Measurements from ENCODE around the gene CYP20A1.
"Not testable (repeated sequence)": the region's sequence is repeated elsewhere in the genome, so short reads cannot be mapped to it uniquely, and the experiment has no call there.

CYP20A1 gene

GRCh38 chr2:203201426-203201825 lies 37.4 kb upstream of the CYP20A1 start:
- Histone ChIP-seq H3K27me3 (replicated peaks in 2 of 5; ENCODE audit: control insufficient read depth in 4 of 5, insufficient read depth in 5 of 5, low read length in 4 of 5) (no peaks in the 10 kb centered on the region), H3K4me3 (ENCODE audit: control insufficient read depth in 1 of 7, extremely low read depth in 1 of 7, insufficient read depth in 4 of 7, low read depth in 2 of 7, low read length in 6 of 7) (no peak overlapping the region), H3K4me1 (ENCODE audit: control extremely low read depth in 1 of 4, control insufficient read depth in 4 of 4, insufficient read depth in 4 of 4, low read length in 3 of 4) (no peaks in the 10 kb centered on the region), H3K9me3 (ENCODE audit: control extremely low read depth in 1 of 5, control insufficient read depth in 4 of 5, insufficient read depth in 2 of 5, low read depth in 1 of 5, low read length in 4 of 5) (no peaks in the 10 kb centered on the region), H3K36me3 (ENCODE audit: control insufficient read depth in 4 of 4, insufficient read depth in 4 of 4, low read length in 3 of 4) (peaks cover 0 to 2% (median 0%) of the 10 kb centered on the region in 4 experiments), H3K27ac (ENCODE audit: insufficient read depth in 1 of 2, low read depth in 1 of 2, low read length in 2 of 2, poor library complexity in 1 of 2, severe bottlenecking in 2 of 2) (no peak overlapping the region)
- CTCF ChIA-PET = interaction anchor here (0.9 kb wide), 1 partner anchor 24 kb away, joined by 3 read pairs; no protein-coding TSS in a partner anchor
- POLR2A ChIA-PET = no interaction called here
- DNase-seq = no peak
- WGBS (ENCODE audit: insufficient coverage) = no CpG with 5 or more reads among the region's 5 CpGs

- WGBS (ENCODE audit: insufficient coverage) = no CpG with 5 or more reads among the region's 1 CpG
- Histone ChIP-seq H3K4me3 (ENCODE audit: control insufficient read depth in 1 of 7, extremely low read depth in 1 of 7, insufficient read depth in 4 of 7, low read depth in 2 of 7, low read length in 6 of 7) (no peak overlapping the region), H3K27ac (ENCODE audit: insufficient read depth in 1 of 2, low read depth in 1 of 2, low read length in 2 of 2, poor library complexity in 1 of 2, severe bottlenecking in 2 of 2) (no peak overlapping the region), H3K27me3 (replicated peaks in 2 of 5; ENCODE audit: control insufficient read depth in 4 of 5, insufficient read depth in 5 of 5, low read length in 4 of 5) (no peaks in the 10 kb centered on the region), H3K4me1 (ENCODE audit: control extremely low read depth in 1 of 4, control insufficient read depth in 4 of 4, insufficient read depth in 4 of 4, low read length in 3 of 4) (no peaks in the 10 kb centered on the region), H3K9me3 (ENCODE audit: control extremely low read depth in 1 of 5, control insufficient read depth in 4 of 5, insufficient read depth in 2 of 5, low read depth in 1 of 5, low read length in 4 of 5) (no peaks in the 10 kb centered on the region), H3K36me3 (ENCODE audit: control insufficient read depth in 4 of 4, insufficient read depth in 4 of 4, low read length in 3 of 4) (peaks cover 0 to 2% (median 0%) of the 10 kb centered on the region in 4 experiments)
- DNase-seq = no peak
- ChIA-PET POLR2A (no interaction called here), CTCF (interaction anchor here (0.9 kb wide), 1 partner anchor 17 kb away, joined by 3 read pairs; no protein-coding TSS in a partner anchor)
Measured at GRCh38 chr2:203209538-203209937, 29.3 kb upstream of the CYP20A1 start.

GRCh38 chr2:203225423-203226039 lies 13.3 kb upstream of the CYP20A1 start:
- CTCF ChIA-PET = interaction anchor here (0.5 to 3.2 kb wide), 18 partner anchors 10 to 618 kb away, joined by 3 to 19 read pairs (median 3); partner anchors contain the start of gene CYP20A1
- Histone ChIP-seq H3K27me3 (replicated peaks in 2 of 5; ENCODE audit: control insufficient read depth in 4 of 5, insufficient read depth in 5 of 5, low read length in 4 of 5) (no peaks in the 10 kb centered on the region), H3K9me3 (ENCODE audit: control extremely low read depth in 1 of 5, control insufficient read depth in 4 of 5, insufficient read depth in 2 of 5, low read depth in 1 of 5, low read length in 4 of 5) (no peaks in the 10 kb centered on the region), H3K4me3 (ENCODE audit: control insufficient read depth in 1 of 7, extremely low read depth in 1 of 7, insufficient read depth in 4 of 7, low read depth in 2 of 7, low read length in 6 of 7) (no peak overlapping the region), H3K4me1 (ENCODE audit: control extremely low read depth in 1 of 4, control insufficient read depth in 4 of 4, insufficient read depth in 4 of 4, low read length in 3 of 4) (no peaks in the 10 kb centered on the region), H3K36me3 (ENCODE audit: control insufficient read depth in 4 of 4, insufficient read depth in 4 of 4, low read length in 3 of 4) (no peaks in the 10 kb centered on the region), H3K27ac (ENCODE audit: insufficient read depth in 1 of 2, low read depth in 1 of 2, low read length in 2 of 2, poor library complexity in 1 of 2, severe bottlenecking in 2 of 2) (no peak overlapping the region)
- 100% methylated on average over 2 of the region's 2 CpGs for whole genome bisulfite sequencing (ENCODE audit: insufficient coverage)
- POLR2A ChIA-PET = no interaction called here
- peak in 2 of 3 donors; percentile 47 to 55 for DNase-seq

GRCh38 chr2:203229674-203230073 lies 9.1 kb upstream of the CYP20A1 start:
- H3K27me3 ChIP-seq (replicated peaks in 2 of 5; ENCODE audit: control insufficient read depth in 4 of 5, insufficient read depth in 5 of 5, low read length in 4 of 5); H3K27ac ChIP-seq (ENCODE audit: insufficient read depth in 1 of 2, low read depth in 1 of 2, low read length in 2 of 2, poor library complexity in 1 of 2, severe bottlenecking in 2 of 2); CTCF ChIA-PET; H3K4me3 ChIP-seq (ENCODE audit: control insufficient read depth in 1 of 7, extremely low read depth in 1 of 7, insufficient read depth in 4 of 7, low read depth in 2 of 7, low read length in 6 of 7); H3K36me3 ChIP-seq (ENCODE audit: control insufficient read depth in 4 of 4, insufficient read depth in 4 of 4, low read length in 3 of 4); DNase-seq; H3K4me1 ChIP-seq (ENCODE audit: control extremely low read depth in 1 of 4, control insufficient read depth in 4 of 4, insufficient read depth in 4 of 4, low read length in 3 of 4); POLR2A ChIA-PET; H3K9me3 ChIP-seq (ENCODE audit: control extremely low read depth in 1 of 5, control insufficient read depth in 4 of 5, insufficient read depth in 2 of 5, low read depth in 1 of 5, low read length in 4 of 5): not testable (repeated sequence)
- WGBS (ENCODE audit: insufficient coverage) = 100% methylated on average over 2 of the region's 2 CpGs

GRCh38 chr2:203237346-203238238 lies 1.2 kb upstream of the CYP20A1 start:
- CTCF ChIA-PET = interaction anchor here (0.6 to 3.1 kb wide), 2 partner anchors 12 to 1055 kb away, joined by 3 to 19 read pairs; no protein-coding TSS in a partner anchor
- H3K27ac ChIP-seq (ENCODE audit: insufficient read depth in 1 of 2, low read depth in 1 of 2, low read length in 2 of 2, poor library complexity in 1 of 2, severe bottlenecking in 2 of 2) = peak overlapping the region in 1 of 2 experiments; percentile 93
- H3K4me1 ChIP-seq (ENCODE audit: control extremely low read depth in 1 of 4, control insufficient read depth in 4 of 4, insufficient read depth in 4 of 4, low read length in 3 of 4) = peaks cover 6 to 16% (median 11%) of the 10 kb centered on the region in 4 experiments

GRCh38 chr2:203238292-203238703 lies 520 bp upstream of the CYP20A1 start:
- H3K36me3 ChIP-seq (ENCODE audit: control insufficient read depth in 4 of 4, insufficient read depth in 4 of 4, low read length in 3 of 4) = peaks cover 0 to 6% (median 4%) of the 10 kb centered on the region in 4 experiments
- peak overlapping the region; percentile 77 to 96 (median 93) for H3K4me3 ChIP-seq (ENCODE audit: control insufficient read depth in 1 of 7, extremely low read depth in 1 of 7, insufficient read depth in 4 of 7, low read depth in 2 of 7, low read length in 6 of 7)
- POLR2A ChIA-PET = no interaction called here
- CTCF ChIA-PET = interaction anchor here (0.6 to 3.1 kb wide), 3 partner anchors 13 to 1055 kb away, joined by 3 to 19 read pairs (median 5); no protein-coding TSS in a partner anchor
- no peak for DNase-seq
- peaks cover 6 to 16% (median 11%) of the 10 kb centered on the region in 4 experiments for H3K4me1 ChIP-seq (ENCODE audit: control extremely low read depth in 1 of 4, control insufficient read depth in 4 of 4, insufficient read depth in 4 of 4, low read length in 3 of 4)
- H3K9me3 ChIP-seq (ENCODE audit: control extremely low read depth in 1 of 5, control insufficient read depth in 4 of 5, insufficient read depth in 2 of 5, low read depth in 1 of 5, low read length in 4 of 5) = no peaks in the 10 kb centered on the region
- WGBS (ENCODE audit: insufficient coverage) = 8% methylated on average over 16 of the region's 22 CpGs
- no peaks in the 10 kb centered on the region for H3K27me3 ChIP-seq (replicated peaks in 2 of 5; ENCODE audit: control insufficient read depth in 4 of 5, insufficient read depth in 5 of 5, low read length in 4 of 5)
- peak overlapping the region; percentile 85 to 93 for H3K27ac ChIP-seq (ENCODE audit: insufficient read depth in 1 of 2, low read depth in 1 of 2, low read length in 2 of 2, poor library complexity in 1 of 2, severe bottlenecking in 2 of 2)

More at GRCh38 chr2:203237346-203238238, 1.2 kb upstream of the CYP20A1 start:
- H3K4me3 ChIP-seq (ENCODE audit: control insufficient read depth in 1 of 7, extremely low read depth in 1 of 7, insufficient read depth in 4 of 7, low read depth in 2 of 7, low read length in 6 of 7) = peak overlapping the region in 3 of 7 experiments; percentile 80 to 96 (median 93)
- no peak for DNase-seq
- no peaks in the 10 kb centered on the region for H3K27me3 ChIP-seq (replicated peaks in 2 of 5; ENCODE audit: control insufficient read depth in 4 of 5, insufficient read depth in 5 of 5, low read length in 4 of 5)
- peaks cover 0 to 3% (median 3%) of the 10 kb centered on the region in 4 experiments for H3K36me3 ChIP-seq (ENCODE audit: control insufficient read depth in 4 of 4, insufficient read depth in 4 of 4, low read length in 3 of 4)
- H3K9me3 ChIP-seq (ENCODE audit: control extremely low read depth in 1 of 5, control insufficient read depth in 4 of 5, insufficient read depth in 2 of 5, low read depth in 1 of 5, low read length in 4 of 5) = no peaks in the 10 kb centered on the region
- POLR2A ChIA-PET = no interaction called here
- 90% methylated on average over 2 of the region's 16 CpGs for WGBS (ENCODE audit: insufficient coverage)
